Stimulated activated CD4-positive, alpha-beta T cell treated with anti-CD3 and anti-CD28 coated beads, TNF-alpha, amount 100 ng/mL, for 4 hours (primary cell): ENCODE data around the gene ARFGAP1.
"Not testable (repeated sequence)": the region's sequence is repeated elsewhere in the genome, so short reads cannot be mapped to it uniquely, and the experiment has no call there.

Source experiments
- DNase-seq, 3 experiments: peaks; one replicate each; pipeline ENCODE4 v3.0.0-alpha.2; 2020; ENCODE audit warnings: low read depth in 3 of 3

Gene ARFGAP1

DNA sequence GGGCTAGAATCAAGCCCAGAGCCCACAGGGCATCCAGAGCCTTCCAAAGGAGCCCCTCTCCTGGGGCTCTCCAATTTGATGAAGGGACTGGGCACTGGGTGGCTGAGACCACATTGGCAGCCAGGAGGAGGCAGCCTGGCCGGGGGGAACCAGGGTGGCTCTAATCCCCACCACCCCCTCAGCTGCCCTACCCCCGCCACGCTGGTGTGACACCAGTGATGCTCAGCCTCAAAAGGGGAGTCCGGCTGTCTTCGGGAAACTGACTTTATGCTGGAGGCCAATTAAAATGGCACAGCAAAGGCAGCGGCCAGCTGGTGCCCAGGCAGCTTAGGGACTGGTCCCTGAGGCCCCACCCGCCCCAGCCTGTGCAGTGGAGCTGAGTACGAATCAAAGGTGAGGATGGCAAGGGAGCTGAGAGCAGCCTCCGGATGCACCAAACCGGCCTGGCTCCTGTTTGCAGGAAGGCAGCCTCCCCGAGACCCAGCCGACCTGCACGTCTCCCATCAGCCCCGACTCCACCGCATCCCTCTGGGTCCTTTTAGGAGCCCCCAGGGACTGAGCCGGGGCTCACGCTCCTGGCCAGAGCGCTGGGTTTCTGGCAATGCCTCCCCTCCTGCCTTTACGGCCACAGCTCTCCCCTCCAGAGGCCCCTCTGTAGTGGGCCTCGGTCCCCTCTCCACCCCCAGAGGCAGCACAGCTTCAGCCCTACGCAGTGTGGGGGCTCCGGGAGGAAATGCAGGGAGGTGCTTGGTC lies 60.1 kb downstream of the ARFGAP1 start:
- no peak for DNase-seq

DNA sequence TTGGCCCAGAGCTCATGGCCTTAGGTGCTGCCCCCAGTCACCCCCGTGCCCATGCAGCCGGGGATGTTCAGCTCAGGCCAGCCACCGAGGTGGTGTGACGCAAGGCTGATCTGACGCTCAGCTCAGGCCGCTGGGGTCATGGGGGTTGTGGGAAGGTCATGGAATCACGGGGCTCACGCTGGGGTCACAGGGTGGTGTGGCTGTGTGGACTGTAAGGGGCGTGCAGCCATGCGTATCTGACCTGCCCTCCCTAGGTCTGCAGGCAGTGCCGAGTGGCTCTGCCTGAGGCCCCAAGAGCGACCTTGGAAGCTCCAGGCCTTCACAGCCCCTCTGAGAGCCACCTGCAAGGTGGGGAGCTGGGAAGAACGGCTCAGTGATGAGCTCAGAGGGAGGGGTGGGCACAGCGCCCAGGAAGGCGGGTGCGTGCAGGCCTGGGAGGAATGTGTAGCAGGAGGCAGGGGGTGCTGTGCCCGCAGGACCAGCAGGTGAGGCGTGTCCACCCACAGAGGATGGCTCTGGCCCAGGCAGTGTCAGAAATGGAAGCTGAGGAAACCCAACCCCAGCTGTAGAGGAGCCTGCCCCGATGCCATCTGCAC lies 60.7 kb downstream of the ARFGAP1 start:
- no peak for DNase-seq

DNA sequence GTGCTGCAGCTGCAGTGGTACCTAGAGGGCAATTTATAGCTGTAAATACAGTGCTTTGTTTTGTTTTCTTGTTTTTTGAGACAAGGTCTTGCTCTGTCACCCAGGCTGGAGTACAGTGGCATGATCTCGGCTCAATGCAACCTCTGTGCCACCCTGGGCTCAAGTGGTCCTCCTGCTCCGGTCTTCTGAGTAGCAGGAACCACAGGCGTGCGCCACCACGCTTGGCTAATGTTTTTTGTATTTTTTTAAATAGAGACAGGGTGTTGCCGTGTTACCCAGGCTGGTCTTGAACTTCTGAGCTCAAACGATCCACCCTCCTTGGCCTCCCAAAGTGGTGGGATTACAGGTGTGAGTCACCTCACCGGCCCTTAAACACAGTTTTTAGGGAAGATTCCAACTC lies 61.7 kb downstream of the ARFGAP1 start:
- no peak for DNase-seq

DNA sequence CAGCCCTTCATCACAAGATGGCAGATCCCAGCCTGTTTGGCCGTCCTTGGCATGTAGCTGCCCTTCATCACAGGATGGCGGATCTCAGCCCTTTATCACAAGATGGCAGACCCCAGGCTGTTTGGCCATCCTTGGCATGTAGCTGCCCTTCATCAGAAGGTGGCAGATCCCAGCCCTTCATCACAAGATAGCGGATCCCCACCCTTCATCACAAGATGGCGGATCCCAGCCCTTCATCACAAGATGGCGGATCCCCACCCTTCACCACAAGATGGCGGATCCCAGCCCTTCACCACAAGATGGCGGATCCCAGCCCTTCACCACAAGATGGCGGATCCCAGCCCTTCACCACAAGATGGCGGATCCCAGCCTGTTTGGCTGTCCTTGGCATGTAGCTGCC lies 62.4 kb downstream of the ARFGAP1 start:
- not testable (repeated sequence) for DNase-seq

- no peak for DNase-seq
Observed at GRCh38 chr20:63335711-63336110, 63.1 kb downstream of the ARFGAP1 start.

- no peak for DNase-seq
Observed at GRCh38 chr20:63336232-63336752, 63.7 kb downstream of the ARFGAP1 start.

DNA sequence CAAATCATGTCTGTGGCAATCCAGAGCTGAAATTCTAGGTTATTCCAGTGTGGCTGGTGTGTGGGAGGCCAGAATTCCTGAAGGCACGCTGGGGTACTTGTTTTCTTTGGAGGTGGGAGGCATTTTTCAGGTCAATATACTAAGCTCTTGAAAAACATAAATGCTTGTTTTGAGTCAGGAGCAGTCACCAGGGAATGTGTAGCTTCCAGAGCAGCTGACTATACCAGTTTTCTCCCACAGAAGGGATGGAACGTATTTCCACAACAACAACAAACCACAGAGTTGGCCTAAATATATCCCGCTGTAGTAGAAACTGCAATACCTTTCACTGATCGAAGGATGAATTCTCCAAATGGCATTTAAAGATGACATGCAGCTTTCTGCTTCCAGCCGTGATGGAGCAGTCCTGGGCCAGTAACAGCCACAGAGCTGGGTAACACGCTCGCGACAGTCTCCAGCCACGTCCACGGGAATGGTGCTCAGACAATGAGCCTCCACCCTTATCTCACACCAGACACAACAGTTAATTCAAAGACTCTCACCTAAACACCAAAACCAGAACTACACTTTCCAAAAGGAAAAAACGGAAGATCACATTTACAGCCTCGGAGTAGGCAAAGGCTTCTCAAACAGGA lies 65.3 kb downstream of the ARFGAP1 start:
- DNase-seq = no peak
